Parathyroid adenoma (tissue), 2 donors: ENCODE data around the gene MEX3A.

ENCODE experiments used
- H2AFZ ChIP-seq: fragments of 300-600 bp; sonication (generic); one replicate; pipeline ENCODE4 v1.7.0; 2017; ENCODE audit warnings: antibody characterized with exemption, mild to moderate bottlenecking
- H3K27ac ChIP-seq: fragments of 300-600 bp; sonication (generic); one replicate; pipeline ENCODE4 v1.7.0; 2017
- H3K27me3 ChIP-seq: fragments of 300-600 bp; sonication (generic); one replicate; pipeline ENCODE4 v1.7.0; 2017; ENCODE audit warnings: low read length; ENCODE audit not compliant: control insufficient read depth, insufficient read depth
- H3K36me3 ChIP-seq: fragments of 300-600 bp; sonication (generic); one replicate; pipeline ENCODE4 v1.7.0; 2017; ENCODE audit warnings: low read length; ENCODE audit not compliant: control insufficient read depth, insufficient read depth
- H3K4me1 ChIP-seq: fragments of 300-600 bp; sonication (generic); one replicate; pipeline ENCODE4 v1.7.0; 2017; ENCODE audit warnings: control low read depth
- H3K4me2 ChIP-seq: fragments of 300-600 bp; sonication (generic); one replicate; pipeline ENCODE4 v1.7.0; 2017; ENCODE audit warnings: low read length
- H3K4me3 ChIP-seq: fragments of 300-600 bp; sonication (generic); one replicate; pipeline ENCODE4 v1.7.0; 2017; ENCODE audit warnings: low read depth, low read length
- H3K79me2 ChIP-seq: fragments of 300-600 bp; sonication (generic); one replicate; pipeline ENCODE4 v1.7.0; 2017; ENCODE audit warnings: control low read depth
- H3K9ac ChIP-seq: fragments of 300-600 bp; sonication (generic); one replicate; pipeline ENCODE4 v1.7.0; 2017; ENCODE audit warnings: mild to moderate bottlenecking
- H3K9me3 ChIP-seq: fragments of 300-600 bp; sonication (generic); one replicate; pipeline ENCODE4 v1.7.0; 2017; ENCODE audit warnings: low read length; ENCODE audit not compliant: control insufficient read depth
- CTCF ChIP-seq: fragments of 300-600 bp; sonication (generic); IDR thresholded peaks from one replicate; pipeline ENCODE4 v1.7.0; 2017; ENCODE audit warnings: antibody characterized with exemption, mild to moderate bottlenecking
- donor health status: primary hyperparathyroidism.

Gene MEX3A

GRCh38 chr1:156115514-156116374, 33.5 kb upstream of the MEX3A start:
- Histone ChIP-seq H3K4me3 (peak overlapping the region; percentile 100), H3K9ac (peak overlapping the region; percentile 92), H3K27ac (peak overlapping the region; percentile 89), H3K27me3 (no peaks in the 10 kb centered on the region), H3K4me1 (peaks cover 8% of the 10 kb centered on the region), H2AFZ (peak overlapping the region; percentile 64), H3K4me2 (peak overlapping the region; percentile 78), H3K79me2 (peaks cover 31% of the 10 kb centered on the region), H3K9me3 (no peaks in the 10 kb centered on the region), H3K36me3 (no peaks in the 10 kb centered on the region)
- TF ChIP-seq CTCF: no peak

- Histone ChIP-seq H3K36me3 (no peaks in the 10 kb centered on the region), H3K27ac (peak overlapping the region; percentile 89), H3K79me2 (peaks cover 24% of the 10 kb centered on the region), H3K9ac (peak overlapping the region; percentile 92), H3K9me3 (no peaks in the 10 kb centered on the region), H3K27me3 (no peaks in the 10 kb centered on the region), H2AFZ (peak overlapping the region; percentile 64), H3K4me1 (peaks cover 8% of the 10 kb centered on the region), H3K4me2 (peak overlapping the region; percentile 78), H3K4me3 (peak overlapping the region; percentile 100)
- TF ChIP-seq CTCF: no peak
Observed at GRCh38 chr1:156114919-156115513, 32.8 kb upstream of the MEX3A start.

GRCh38 chr1:156114101-156114918, 32.0 kb upstream of the MEX3A start, which contains the start of gene LMNA:
Gene LMNA, plus strand, starts transcription at chr1:156114711. Its CDS starts 208 bp downstream, at chr1:156114919.
- H3K27ac ChIP-seq: peak within 1 kb of the TSS; percentile 89
- no peaks in the 10 kb centered on the region for H3K36me3 ChIP-seq
- no peak for TF ChIP-seq CTCF
- peak within 1 kb of the TSS; percentile 92 for H3K9ac ChIP-seq
- H3K79me2 ChIP-seq: peaks cover 23% of the 10 kb centered on the region
- H3K4me1 ChIP-seq: peaks cover 8% of the 10 kb centered on the region
- peak within 1 kb of the TSS; percentile 64 for H2AFZ ChIP-seq
- no peaks in the 10 kb centered on the region for H3K27me3 ChIP-seq
- peak within 1 kb of the TSS; percentile 78 for H3K4me2 ChIP-seq
- H3K4me3 ChIP-seq: peak within 1 kb of the TSS; percentile 100
- no peaks in the 10 kb centered on the region for H3K9me3 ChIP-seq

GRCh38 chr1:156113282-156113950, 31.2 kb upstream of the MEX3A start:
- Histone ChIP-seq H3K4me1 (peaks cover 8% of the 10 kb centered on the region), H3K9ac (no peak overlapping the region), H3K4me2 (no peak overlapping the region), H2AFZ (no peak overlapping the region), H3K9me3 (no peaks in the 10 kb centered on the region), H3K79me2 (peaks cover 19% of the 10 kb centered on the region), H3K27ac (peak overlapping the region; percentile 89), H3K36me3 (no peaks in the 10 kb centered on the region), H3K4me3 (no peak overlapping the region), H3K27me3 (no peaks in the 10 kb centered on the region)
- no peak for TF ChIP-seq CTCF
